ENCODE results near the gene TPPP2. TPM values are rescaled to one million over a fixed set of nuclear protein-coding genes. Genes with fewer than 3 reads are reported as not detected.

TPPP2 gene
- total RNA-seq, 3 donors from 2014 or later, result 0.15 TPM; not detected in 2

DNA sequence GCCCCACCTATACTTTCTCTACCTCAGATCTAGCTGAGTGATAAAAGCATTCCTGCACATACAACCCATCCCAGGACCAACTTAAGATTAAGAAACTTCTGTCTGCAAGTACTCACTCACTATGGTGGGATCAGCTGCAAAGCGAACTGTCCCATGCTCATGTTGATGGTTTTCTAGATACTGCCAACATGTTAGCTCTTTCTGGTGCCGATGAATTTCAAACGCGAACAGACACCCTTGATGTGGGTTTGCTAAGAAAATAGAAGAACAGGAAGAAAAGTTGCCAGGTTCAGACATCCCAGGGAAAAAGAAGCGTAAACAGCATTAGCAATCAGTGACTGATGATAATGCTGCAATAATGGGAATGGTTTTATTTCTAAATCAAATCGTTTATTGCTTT, 32.5 kb upstream of the TPPP2 start:
- DNase-seq (ENCODE audit: low spot score in 2 of 2), result no peak
- no peak for TF ChIP-seq POLR2AphosphoS5 (IDR thresholded peaks at IDR 0.05)
- no peak for TF ChIP-seq POLR2A (IDR thresholded peaks at IDR 0.05)
- TF ChIP-seq, protein P1, sequence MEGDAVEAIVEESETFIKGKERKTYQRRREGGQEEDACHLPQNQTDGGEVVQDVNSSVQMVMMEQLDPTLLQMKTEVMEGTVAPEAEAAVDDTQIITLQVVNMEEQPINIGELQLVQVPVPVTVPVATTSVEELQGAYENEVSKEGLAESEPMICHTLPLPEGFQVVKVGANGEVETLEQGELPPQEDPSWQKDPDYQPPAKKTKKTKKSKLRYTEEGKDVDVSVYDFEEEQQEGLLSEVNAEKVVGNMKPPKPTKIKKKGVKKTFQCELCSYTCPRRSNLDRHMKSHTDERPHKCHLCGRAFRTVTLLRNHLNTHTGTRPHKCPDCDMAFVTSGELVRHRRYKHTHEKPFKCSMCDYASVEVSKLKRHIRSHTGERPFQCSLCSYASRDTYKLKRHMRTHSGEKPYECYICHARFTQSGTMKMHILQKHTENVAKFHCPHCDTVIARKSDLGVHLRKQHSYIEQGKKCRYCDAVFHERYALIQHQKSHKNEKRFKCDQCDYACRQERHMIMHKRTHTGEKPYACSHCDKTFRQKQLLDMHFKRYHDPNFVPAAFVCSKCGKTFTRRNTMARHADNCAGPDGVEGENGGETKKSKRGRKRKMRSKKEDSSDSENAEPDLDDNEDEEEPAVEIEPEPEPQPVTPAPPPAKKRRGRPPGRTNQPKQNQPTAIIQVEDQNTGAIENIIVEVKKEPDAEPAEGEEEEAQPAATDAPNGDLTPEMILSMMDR (IDR thresholded peaks at IDR 0.05), result no peak
- Histone ChIP-seq H3K36me3 (peaks cover 12% of the 10 kb centered on the region), H3K4me3 (no peak overlapping the region), H3K27ac (peak overlapping the region in 1 of 2 donors; percentile 79), H3K4me1 (no peaks in the 10 kb centered on the region), H3K9me3 (no peaks in the 10 kb centered on the region), H3K27me3 (no peaks in the 10 kb centered on the region)
- intact Hi-C loops (cut with DNase I; ENCODE audit: low total_unique reads), result no loop called here

DNA sequence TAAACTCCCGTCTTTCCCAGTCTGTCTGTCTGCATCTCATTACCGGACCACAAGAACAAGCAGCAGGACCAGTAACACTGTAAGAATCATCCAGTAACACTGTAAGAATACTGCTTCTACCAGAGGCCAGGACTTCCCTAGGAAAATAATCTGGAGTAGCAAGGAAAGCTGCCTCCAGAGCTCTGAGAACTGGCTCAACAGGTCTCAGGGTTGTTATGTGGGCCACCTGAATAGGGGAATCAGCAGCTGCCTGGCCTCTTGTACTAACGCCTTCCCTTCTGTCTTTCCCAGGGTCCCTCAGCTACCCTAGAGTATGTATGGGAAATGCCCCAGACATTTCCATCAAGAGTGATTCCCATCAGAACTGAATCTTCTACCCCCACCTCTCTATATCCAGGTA, 31.9 kb upstream of the TPPP2 start:
- Histone ChIP-seq H3K36me3 (peaks cover 12% of the 10 kb centered on the region), H3K27ac (peak overlapping the region; percentile 79 to 81), H3K9me3 (no peaks in the 10 kb centered on the region), H3K4me3 (no peak overlapping the region), H3K4me1 (no peaks in the 10 kb centered on the region), H3K27me3 (no peaks in the 10 kb centered on the region)
- DNase-seq (ENCODE audit: low spot score in 2 of 2), result no peak
- TF ChIP-seq POLR2AphosphoS5 (IDR thresholded peaks at IDR 0.05), result no peak
- no peak for TF ChIP-seq POLR2A (IDR thresholded peaks at IDR 0.05)
- TF ChIP-seq, protein P1 (IDR thresholded peaks at IDR 0.05), result no peak
- intact Hi-C loops (cut with DNase I; ENCODE audit: low total_unique reads), result no loop called here

DNA sequence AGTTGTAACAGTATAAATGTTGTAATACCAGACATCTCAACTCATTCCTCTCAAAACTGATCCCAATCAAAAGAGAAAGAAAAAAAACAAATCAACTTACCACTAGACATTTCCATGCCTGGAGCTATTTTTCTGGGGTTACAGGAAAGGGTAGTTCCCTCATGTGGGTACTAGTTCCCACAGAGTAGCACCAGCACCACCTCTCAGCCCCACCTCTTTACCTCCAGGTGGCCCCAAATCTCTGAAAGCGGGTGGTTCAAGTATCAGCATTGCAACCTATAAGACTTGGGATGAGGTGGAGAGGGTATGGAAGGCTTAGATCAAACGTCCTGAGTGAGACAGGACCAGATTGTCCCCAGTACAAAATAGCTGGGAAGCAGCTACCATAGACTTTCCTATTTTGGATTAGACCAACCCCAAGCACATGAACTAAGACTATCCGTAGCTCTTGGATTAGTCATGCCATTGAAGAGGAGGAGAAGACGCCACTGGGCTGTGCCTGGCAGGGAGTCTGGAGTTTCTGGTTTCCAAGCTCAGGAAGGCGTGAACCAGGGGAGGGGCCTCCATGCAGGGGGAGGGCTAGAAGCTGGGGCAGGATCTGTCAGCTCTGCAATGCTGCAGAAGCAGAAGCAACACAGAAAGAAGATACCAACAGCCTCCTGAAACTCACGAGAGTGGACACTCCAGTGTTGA, 31.2 kb upstream of the TPPP2 start, which contains the start of gene SLC39A2:
TSS of gene SLC39A2 (plus strand) at position 620 of the 693 bp plus-strand sequence. CDS start 154 bp downstream, outside the sequence.
- no peak within 1 kb of the TSS for H3K4me3 ChIP-seq
- intact Hi-C loops (cut with DNase I; ENCODE audit: low total_unique reads), result no loop called here
- peak; percentile 66 to 69 for DNase-seq (ENCODE audit: low spot score in 2 of 2)

DNA sequence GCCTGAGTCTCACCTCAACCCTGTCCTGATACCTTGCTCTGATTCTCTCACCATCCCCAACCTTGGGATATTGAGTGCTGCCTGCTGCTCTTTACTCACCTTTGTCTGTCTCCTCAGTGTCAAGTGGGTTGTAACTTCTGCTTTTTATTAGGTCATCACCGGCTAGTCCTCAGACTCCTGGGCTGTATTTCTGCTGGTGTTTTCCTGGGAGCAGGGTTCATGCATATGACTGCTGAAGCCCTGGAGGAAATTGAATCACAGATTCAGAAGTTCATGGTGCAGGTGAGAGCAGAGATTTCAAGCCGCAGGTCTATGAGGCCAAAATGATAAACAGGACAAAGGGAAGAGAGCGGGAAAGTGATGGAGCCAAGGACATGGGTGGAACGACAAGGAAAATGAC, 30.4 kb upstream of the TPPP2 start:
- no peak for TF ChIP-seq POLR2AphosphoS5 (IDR thresholded peaks at IDR 0.05)
- TF ChIP-seq, protein P1 (IDR thresholded peaks at IDR 0.05), result no peak
- no peak for TF ChIP-seq POLR2A (IDR thresholded peaks at IDR 0.05)
- Histone ChIP-seq H3K4me1 (no peaks in the 10 kb centered on the region), H3K36me3 (peaks cover 12% of the 10 kb centered on the region), H3K27ac (peak overlapping the region in 1 of 2 donors; percentile 81), H3K27me3 (no peaks in the 10 kb centered on the region), H3K9me3 (no peaks in the 10 kb centered on the region), H3K4me3 (no peak overlapping the region)
- intact Hi-C loops (cut with DNase I; ENCODE audit: low total_unique reads), result no loop called here
- no peak for DNase-seq (ENCODE audit: low spot score in 2 of 2)

More for the DNA sequence above, 31.2 kb upstream of the TPPP2 start, which contains the start of gene SLC39A2:
- H3K4me1 ChIP-seq, result no peaks in the 10 kb centered on the region
- no peak for TF ChIP-seq POLR2A (IDR thresholded peaks at IDR 0.05)
- TF ChIP-seq, protein P1 (IDR thresholded peaks at IDR 0.05), result no peak
- no peak for TF ChIP-seq POLR2AphosphoS5 (IDR thresholded peaks at IDR 0.05)
- no peaks in the 10 kb centered on the region for H3K9me3 ChIP-seq
- no peaks in the 10 kb centered on the region for H3K27me3 ChIP-seq
- peak within 1 kb of the TSS; percentile 79 to 81 for H3K27ac ChIP-seq
- H3K36me3 ChIP-seq, result peaks cover 12% of the 10 kb centered on the region

DNA sequence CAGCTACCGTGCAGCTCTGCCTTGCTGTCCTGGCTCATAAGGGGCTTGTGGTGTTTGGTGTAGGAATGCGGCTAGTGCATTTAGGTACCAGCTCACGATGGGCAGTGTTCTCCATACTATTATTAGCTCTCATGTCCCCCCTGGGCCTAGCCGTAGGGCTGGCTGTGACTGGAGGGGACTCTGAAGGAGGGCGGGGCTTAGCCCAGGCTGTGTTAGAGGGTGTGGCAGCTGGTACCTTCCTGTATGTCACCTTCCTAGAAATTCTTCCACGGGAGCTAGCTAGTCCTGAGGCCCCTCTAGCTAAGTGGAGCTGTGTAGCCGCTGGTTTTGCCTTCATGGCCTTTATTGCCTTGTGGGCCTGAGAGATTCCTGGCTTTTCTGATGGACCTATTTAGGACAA, 28.8 kb upstream of the TPPP2 start:
- no peak overlapping the region for H3K27ac ChIP-seq
- H3K36me3 ChIP-seq, result peaks cover 5% of the 10 kb centered on the region
- H3K4me1 ChIP-seq, result no peaks in the 10 kb centered on the region
- no peaks in the 10 kb centered on the region for H3K27me3 ChIP-seq
- TF ChIP-seq POLR2A (IDR thresholded peaks at IDR 0.05) (no peak), POLR2AphosphoS5 (IDR thresholded peaks at IDR 0.05) (no peak)
- TF ChIP-seq, protein P1 (IDR thresholded peaks at IDR 0.05), result no peak
- no peak for DNase-seq (ENCODE audit: low spot score in 2 of 2)
- no peaks in the 10 kb centered on the region for H3K9me3 ChIP-seq
- intact Hi-C loops (cut with DNase I; ENCODE audit: low total_unique reads), result no loop called here
- H3K4me3 ChIP-seq, result no peak overlapping the region
